ENCODE results near the gene SERPINB4.
"Not testable (repeated sequence)": the region's sequence is repeated elsewhere in the genome, so short reads cannot be mapped to it uniquely, and the experiment has no call there.

SERPINB4 gene

GRCh38 chr18:63644142-63644541 lies at the start of gene SERPINB4:
Gene SERPINB4 (minus strand): TSS chr18:63644256. CDS start chr18:63643577, 679 bp downstream.
- not testable (repeated sequence) for DNase-seq (ENCODE audit: low read depth in 2 of 2)

GRCh38 chr18:63689064-63689463 lies 45.0 kb upstream of the SERPINB4 start:
- no peak for DNase-seq (ENCODE audit: low read depth in 2 of 2)

- DNase-seq (ENCODE audit: low read depth in 2 of 2), result peak; percentile 32 to 35
These were observed 42.8 kb upstream of the SERPINB4 start for GRCh38 chr18:63686871-63687270.

GRCh38 chr18:63684718-63685117 lies 40.7 kb upstream of the SERPINB4 start:
- DNase-seq (ENCODE audit: low read depth in 2 of 2), result no peak

GRCh38 chr18:63683890-63684289 lies 39.8 kb upstream of the SERPINB4 start:
- DNase-seq (ENCODE audit: low read depth in 2 of 2), result no peak

GRCh38 chr18:63683152-63683551 lies 39.1 kb upstream of the SERPINB4 start:
- DNase-seq (ENCODE audit: low read depth in 2 of 2), result peak; percentile 93

- no peak for DNase-seq (ENCODE audit: low read depth in 2 of 2)
These were observed 37.6 kb upstream of the SERPINB4 start for GRCh38 chr18:63681449-63682340.

GRCh38 chr18:63679820-63680606 lies 36.0 kb upstream of the SERPINB4 start:
- DNase-seq (ENCODE audit: low read depth in 2 of 2), result no peak

GRCh38 chr18:63677500-63678225 lies 33.6 kb upstream of the SERPINB4 start:
- peak; percentile 29 for DNase-seq (ENCODE audit: low read depth in 2 of 2)

- no peak for DNase-seq (ENCODE audit: low read depth in 2 of 2)
These were observed 32.7 kb upstream of the SERPINB4 start for GRCh38 chr18:63676526-63677323.

GRCh38 chr18:63664571-63664970 lies 20.5 kb upstream of the SERPINB4 start:
- DNase-seq (ENCODE audit: low read depth in 2 of 2), result no peak

- DNase-seq (ENCODE audit: low read depth in 2 of 2), result not testable (repeated sequence)
These were observed 17.7 kb upstream of the SERPINB4 start, which contains the start of gene SERPINB3 for GRCh38 chr18:63661750-63662149. Gene SERPINB3 (minus strand): TSS chr18:63661893. CDS start chr18:63661216, 677 bp downstream.

GRCh38 chr18:63658920-63659319 lies 14.9 kb upstream of the SERPINB4 start:
- peak; percentile 30 to 41 for DNase-seq (ENCODE audit: low read depth in 2 of 2)

GRCh38 chr18:63650271-63650670 lies 6.2 kb upstream of the SERPINB4 start:
- peak; percentile 72 to 74 for DNase-seq (ENCODE audit: low read depth in 2 of 2)

- peak; percentile 42 to 45 for DNase-seq (ENCODE audit: low read depth in 2 of 2)
These were observed 4.2 kb upstream of the SERPINB4 start for GRCh38 chr18:63648241-63648640.

- DNase-seq (ENCODE audit: low read depth in 2 of 2), result peak; percentile 21
These were observed 2.9 kb upstream of the SERPINB4 start for GRCh38 chr18:63646936-63647335.

- not testable (repeated sequence) for DNase-seq (ENCODE audit: low read depth in 2 of 2)
These were observed 638 bp upstream of the SERPINB4 start for GRCh38 chr18:63644694-63645093.

GRCh38 chr18:63642668-63643356 lies 1.2 kb downstream of the SERPINB4 start:
- DNase-seq (ENCODE audit: low read depth in 2 of 2), result not testable (repeated sequence)

- peak; percentile 28 to 30 for DNase-seq (ENCODE audit: low read depth in 2 of 2)
These were observed 2.8 kb downstream of the SERPINB4 start for GRCh38 chr18:63641157-63641680.

GRCh38 chr18:63637703-63638102 lies 6.4 kb downstream of the SERPINB4 start:
- no peak for DNase-seq (ENCODE audit: low read depth in 2 of 2)

Measured in fibroblast of skin of left quadriceps (primary cell).